Measurements from ENCODE around the gene PLA2G6. TPM values are rescaled to one million over a fixed set of nuclear protein-coding genes. Genes with fewer than 3 reads are reported as not detected.

The PLA2G6 gene
- total and polyA plus RNA-seq, 2 of the 4 experiments (the other 2 are of a cell fraction), result 6.1 to 10.3 TPM

- H3K4me3 ChIP-seq (ENCODE audit: insufficient read depth, low read depth, low read length), result no peak within 1 kb of the TSS
- H3K27me3 ChIP-seq (ENCODE audit: control insufficient read depth, insufficient read depth, low read length), result peaks cover 49% of the 10 kb centered on the region
- H3K14ac ChIP-seq (replicated peaks; ENCODE audit: low read depth, low read length), result no peak within 1 kb of the TSS
- TF ChIP-seq RCOR1 (IDR thresholded peaks at IDR 0.05; ENCODE audit: insufficient replicate concordance, low read length) (no peak), MAZ (IDR thresholded peaks at IDR 0.05; ENCODE audit: borderline replicate concordance, low read depth, low read length) (no peak), ELK1 (IDR thresholded peaks at IDR 0.05; ENCODE audit: borderline replicate concordance, low read depth, low read length) (no peak), FOS (IDR thresholded peaks at IDR 0.05; ENCODE audit: low read depth, low read length) (no peak)
- in situ Hi-C loops (cut with MboI; ENCODE audit: low sequenced_read_pairs), result no loop called here
- H2AFZ ChIP-seq (replicated peaks; ENCODE audit: low read length, poor library complexity), result no peak within 1 kb of the TSS
- H3K9me3 ChIP-seq (ENCODE audit: control insufficient read depth, insufficient read depth, low read length), result no peaks in the 10 kb centered on the region
- no peaks in the 10 kb centered on the region; the same call in 1 of the 2 replicates for H4K20me1 ChIP-seq (ENCODE audit: insufficient read depth, low read length)
- no peak within 1 kb of the TSS for H2BK120ac ChIP-seq (ENCODE audit: low read depth, low read length)
- H3K9me1 ChIP-seq (ENCODE audit: insufficient read depth, low read length), result 0 out of 2 replicates have a peak, but pooled peaks cover 6% of the 10 kb centered on the region
- no TSS peak for BruUV-seq (replicated peaks)
- no peak for ATAC-seq (ENCODE audit: low read depth)
- no peak within 1 kb of the TSS for H2AK9ac ChIP-seq (replicated peaks; ENCODE audit: low read depth, low read length, poor library complexity)
- DNase-seq, result no peak
- no peaks in the 10 kb centered on the region for H3K79me1 ChIP-seq (ENCODE audit: low read depth in 1 of 2, low read length in 2 of 2)
- H3K23ac ChIP-seq (ENCODE audit: low read depth, low read length), result no peak within 1 kb of the TSS
- no peak within 1 kb of the TSS for H2BK15ac ChIP-seq (ENCODE audit: low read depth, low read length)
- 0% methylated on average over 1 of the region's 16 CpGs; no CpG with 5 or more reads in 1 of the 2 experiments for WGBS, 2 experiments (ENCODE audit: extremely low coverage in 2 of 2, insufficient read length in 1 of 2)
- dilution Hi-C loops (cut with HindIII; ENCODE audit: low sequenced_read_pairs, unreplicated experiment), result no loop called here
- no peak within 1 kb of the TSS for H3K4ac ChIP-seq (ENCODE audit: low read depth, low read length)
- no peaks in the 10 kb centered on the region for H3K36me3 ChIP-seq (ENCODE audit: control insufficient read depth, insufficient read depth, low read length)
- H2BK5ac ChIP-seq (ENCODE audit: low read depth, low read length, poor library complexity, severe bottlenecking), result no peak within 1 kb of the TSS
- POLR2A ChIA-PET (ENCODE audit: unreplicated experiment), result no interaction called here
- H4K5ac ChIP-seq (ENCODE audit: low read depth, low read length), result no peak within 1 kb of the TSS
- H3K56ac ChIP-seq (ENCODE audit: extremely low read depth, insufficient read depth, low read length), result no peak within 1 kb of the TSS
- H3K9ac ChIP-seq (ENCODE audit: low read depth, low read length), result no peak within 1 kb of the TSS
- no peak within 1 kb of the TSS for H4K8ac ChIP-seq (ENCODE audit: low read depth in 2 of 2, low read length in 2 of 2)
- CTCF ChIA-PET, result no interaction called here
- no peak within 1 kb of the TSS for H3K4me2 ChIP-seq (ENCODE audit: low read depth, low read length)
- H3K27ac ChIP-seq (ENCODE audit: insufficient read depth, low read length), result no peak within 1 kb of the TSS
- intact Hi-C loops (cut with micrococcal nuclease), result no loop called here
- no peak within 1 kb of the TSS for H2BK20ac ChIP-seq (ENCODE audit: low read depth, low read length)
- no peak within 1 kb of the TSS for H3K18ac ChIP-seq (ENCODE audit: low read depth, low read length)
- no peak within 1 kb of the TSS for H2AK5ac ChIP-seq (ENCODE audit: low read depth, low read length)
- H3K4me1 ChIP-seq (ENCODE audit: control insufficient read depth, insufficient read depth, low read length), result peaks cover 2% of the 10 kb centered on the region; the same call in 1 of the 2 replicates
- H4K91ac ChIP-seq (ENCODE audit: insufficient read depth, low read depth, low read length), result no peak within 1 kb of the TSS
Measured at GRCh38 chr22:38083931-38084631, 97.5 kb downstream of the PLA2G6 start, which contains the start of gene SLC16A8. TSS of gene SLC16A8 (minus strand) at chr22:38084184. CDS start at chr22:38082873, 1,311 bp downstream.

All from IMR-90 (cell line).